ENCODE data around the gene TCF12. TPM values are rescaled to one million over a fixed set of nuclear protein-coding genes. Genes with fewer than 3 reads are reported as not detected.
"Not testable (repeated sequence)": the region's sequence is repeated elsewhere in the genome, so short reads cannot be mapped to it uniquely, and the experiment has no call there.

TCF12 gene
- total RNA-seq, 1 donor from 2014 or later = 164 TPM

DNA sequence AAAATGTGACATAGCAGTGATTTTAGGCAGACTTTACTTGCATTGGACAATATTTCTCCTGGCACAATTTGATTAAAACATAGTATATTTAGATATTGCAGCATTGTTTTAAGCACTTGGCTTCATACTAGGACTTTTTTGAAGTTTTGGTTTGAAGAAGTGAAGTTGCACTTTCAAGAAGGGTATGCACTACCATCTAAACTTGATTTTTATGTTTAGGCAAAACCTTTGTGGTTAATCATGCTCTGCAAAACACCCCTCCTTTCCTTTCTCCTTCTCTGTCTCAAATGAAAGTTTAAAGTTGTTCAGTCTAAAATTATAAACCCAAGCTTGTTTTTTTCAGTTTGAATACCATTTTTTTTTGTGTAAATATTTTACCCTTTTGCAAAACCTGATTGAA lies 173.8 kb downstream of the TCF12 start:
- Mint-ChIP-seq H3K27ac (ENCODE audit: unreplicated experiment) (no peak overlapping the region), H3K4me3 (ENCODE audit: unreplicated experiment) (no peak overlapping the region)

GRCh38 chr15:57094321-57095257 lies 176.1 kb downstream of the TCF12 start:
- no peak overlapping the region for H3K27ac Mint-ChIP-seq (ENCODE audit: unreplicated experiment)
- peaks cover 30% of the 10 kb centered on the region for H3K36me3 Mint-ChIP-seq (ENCODE audit: unreplicated experiment)
- DNase-seq (ENCODE audit: extremely low spot score, unreplicated experiment) = no peak
- TF ChIP-seq, protein P1, sequence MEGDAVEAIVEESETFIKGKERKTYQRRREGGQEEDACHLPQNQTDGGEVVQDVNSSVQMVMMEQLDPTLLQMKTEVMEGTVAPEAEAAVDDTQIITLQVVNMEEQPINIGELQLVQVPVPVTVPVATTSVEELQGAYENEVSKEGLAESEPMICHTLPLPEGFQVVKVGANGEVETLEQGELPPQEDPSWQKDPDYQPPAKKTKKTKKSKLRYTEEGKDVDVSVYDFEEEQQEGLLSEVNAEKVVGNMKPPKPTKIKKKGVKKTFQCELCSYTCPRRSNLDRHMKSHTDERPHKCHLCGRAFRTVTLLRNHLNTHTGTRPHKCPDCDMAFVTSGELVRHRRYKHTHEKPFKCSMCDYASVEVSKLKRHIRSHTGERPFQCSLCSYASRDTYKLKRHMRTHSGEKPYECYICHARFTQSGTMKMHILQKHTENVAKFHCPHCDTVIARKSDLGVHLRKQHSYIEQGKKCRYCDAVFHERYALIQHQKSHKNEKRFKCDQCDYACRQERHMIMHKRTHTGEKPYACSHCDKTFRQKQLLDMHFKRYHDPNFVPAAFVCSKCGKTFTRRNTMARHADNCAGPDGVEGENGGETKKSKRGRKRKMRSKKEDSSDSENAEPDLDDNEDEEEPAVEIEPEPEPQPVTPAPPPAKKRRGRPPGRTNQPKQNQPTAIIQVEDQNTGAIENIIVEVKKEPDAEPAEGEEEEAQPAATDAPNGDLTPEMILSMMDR (IDR thresholded peaks at IDR 0.05) = no peak
- no peaks in the 10 kb centered on the region for H3K27me3 Mint-ChIP-seq (ENCODE audit: unreplicated experiment)
- no peak overlapping the region for H3K4me3 Mint-ChIP-seq (ENCODE audit: unreplicated experiment)
- H3K9me3 Mint-ChIP-seq (ENCODE audit: unreplicated experiment) = no peaks in the 10 kb centered on the region
- H3K4me1 Mint-ChIP-seq (ENCODE audit: unreplicated experiment) = peaks cover 28% of the 10 kb centered on the region

More for the DNA sequence above, 173.8 kb downstream of the TCF12 start:
- DNase-seq (ENCODE audit: extremely low spot score, unreplicated experiment) = no peak
- Mint-ChIP-seq H3K4me1 (ENCODE audit: unreplicated experiment) (peaks cover 19% of the 10 kb centered on the region), H3K36me3 (ENCODE audit: unreplicated experiment) (peaks cover 27% of the 10 kb centered on the region), H3K27me3 (ENCODE audit: unreplicated experiment) (no peaks in the 10 kb centered on the region), H3K9me3 (ENCODE audit: unreplicated experiment) (no peaks in the 10 kb centered on the region)
- TF ChIP-seq, protein P1 (IDR thresholded peaks at IDR 0.05) = no peak

DNA sequence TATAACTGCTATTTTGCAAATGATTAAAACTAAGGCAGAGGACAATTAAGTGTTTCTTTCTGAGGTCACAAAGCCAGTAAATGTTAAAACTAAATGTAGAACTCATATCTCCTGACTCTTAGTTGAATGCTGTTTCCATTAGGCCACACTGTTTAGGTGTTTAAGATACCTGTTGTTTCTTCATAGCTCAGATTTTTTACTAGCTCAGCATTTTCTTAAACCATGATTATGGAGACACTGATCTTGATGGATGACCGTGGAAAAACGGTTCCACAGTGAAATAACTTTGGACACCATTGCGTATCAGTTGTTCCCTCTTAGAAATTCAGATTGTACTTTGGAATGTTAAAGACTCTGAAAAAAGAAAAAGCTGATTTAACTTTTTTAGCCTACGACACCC lies 177.5 kb downstream of the TCF12 start:
- Mint-ChIP-seq H3K27ac (ENCODE audit: unreplicated experiment) (no peak overlapping the region), H3K4me1 (ENCODE audit: unreplicated experiment) (peaks cover 21% of the 10 kb centered on the region), H3K27me3 (ENCODE audit: unreplicated experiment) (no peaks in the 10 kb centered on the region), H3K36me3 (ENCODE audit: unreplicated experiment) (peaks cover 34% of the 10 kb centered on the region), H3K9me3 (ENCODE audit: unreplicated experiment) (no peaks in the 10 kb centered on the region), H3K4me3 (ENCODE audit: unreplicated experiment) (no peak overlapping the region)
- TF ChIP-seq, protein P1 (IDR thresholded peaks at IDR 0.05) = no peak
- no peak for DNase-seq (ENCODE audit: extremely low spot score, unreplicated experiment)

DNA sequence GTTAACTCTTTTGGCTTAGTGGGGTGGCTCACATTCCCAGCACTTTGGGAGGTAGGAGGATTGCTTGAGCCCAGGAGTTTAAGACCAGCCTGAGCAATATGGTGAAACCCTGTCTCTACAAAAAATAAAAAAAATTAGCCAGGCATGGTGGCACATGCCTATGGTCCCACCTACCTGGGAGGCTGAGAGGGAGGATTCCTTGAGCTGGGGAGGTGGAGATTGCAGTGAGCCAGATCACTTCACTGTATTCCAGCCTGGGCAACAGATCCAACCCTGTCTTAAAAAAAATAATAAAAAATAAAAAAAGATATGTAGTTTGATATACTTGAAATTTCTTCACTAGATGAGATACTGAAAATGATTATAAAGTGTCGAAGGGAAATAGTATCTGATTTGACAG lies 178.8 kb downstream of the TCF12 start:
- peaks cover 21% of the 10 kb centered on the region for H3K4me1 Mint-ChIP-seq (ENCODE audit: unreplicated experiment)
- no peak overlapping the region for H3K27ac Mint-ChIP-seq (ENCODE audit: unreplicated experiment)
- no peak overlapping the region for H3K4me3 Mint-ChIP-seq (ENCODE audit: unreplicated experiment)
- TF ChIP-seq, protein P1 (IDR thresholded peaks at IDR 0.05) = no peak
- H3K9me3 Mint-ChIP-seq (ENCODE audit: unreplicated experiment) = no peaks in the 10 kb centered on the region
- no peaks in the 10 kb centered on the region for H3K27me3 Mint-ChIP-seq (ENCODE audit: unreplicated experiment)
- DNase-seq (ENCODE audit: extremely low spot score, unreplicated experiment) = no peak
- peaks cover 30% of the 10 kb centered on the region for H3K36me3 Mint-ChIP-seq (ENCODE audit: unreplicated experiment)

DNA sequence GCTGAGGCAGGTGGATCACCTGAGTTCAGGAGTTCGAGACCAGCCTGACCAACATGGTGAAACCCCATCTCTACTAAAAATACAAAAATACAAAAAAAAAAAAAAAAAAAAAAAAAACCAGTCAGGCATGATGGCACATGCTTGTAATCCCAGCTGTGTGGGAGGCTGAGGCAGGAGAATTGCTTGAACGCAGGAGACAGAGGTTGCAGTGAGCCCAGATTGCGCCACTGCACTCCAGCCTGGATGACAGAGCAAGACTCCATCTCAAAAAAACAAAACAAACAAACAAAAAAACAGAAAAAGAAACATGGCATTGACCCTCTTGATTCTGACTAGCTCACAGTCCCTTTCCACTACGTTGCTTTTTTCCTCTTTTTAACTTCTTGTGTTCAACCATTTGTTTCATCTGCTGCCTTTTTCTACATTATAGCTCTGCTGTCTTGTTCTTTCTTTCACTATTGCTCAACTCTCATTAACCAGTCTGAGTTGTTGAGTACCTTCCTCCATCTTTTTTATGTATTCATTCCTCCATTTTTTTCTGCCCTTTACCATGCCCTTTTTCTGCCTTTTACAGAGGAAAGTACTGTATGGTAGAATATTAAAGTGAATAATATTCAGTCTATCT lies 179.6 kb downstream of the TCF12 start:
- not testable (repeated sequence) for H3K27me3 Mint-ChIP-seq (ENCODE audit: unreplicated experiment); DNase-seq (ENCODE audit: extremely low spot score, unreplicated experiment); H3K9me3 Mint-ChIP-seq (ENCODE audit: unreplicated experiment); H3K4me3 Mint-ChIP-seq (ENCODE audit: unreplicated experiment)
- peak overlapping the region; percentile 6 for H3K27ac Mint-ChIP-seq (ENCODE audit: unreplicated experiment)
- peaks cover 21% of the 10 kb centered on the region for H3K4me1 Mint-ChIP-seq (ENCODE audit: unreplicated experiment)
- peaks cover 24% of the 10 kb centered on the region for H3K36me3 Mint-ChIP-seq (ENCODE audit: unreplicated experiment)

All from osteocyte (in vitro differentiated cells).